HG03442 (cell line): Measurements from ENCODE around the gene HMGN2.
"Not testable (repeated sequence)": the region's sequence is repeated elsewhere in the genome, so short reads cannot be mapped to it uniquely, and the experiment has no call there.

ENCODE experiments used
- ATAC-seq: cut with Tn5 transposase; IDR thresholded peaks from one replicate; pipeline ENCODE4 v1.9.1; 2021; ENCODE audit warnings: mild to moderate bottlenecking, moderate library complexity; ENCODE audit not compliant: unreplicated experiment

HMGN2 gene

DNA sequence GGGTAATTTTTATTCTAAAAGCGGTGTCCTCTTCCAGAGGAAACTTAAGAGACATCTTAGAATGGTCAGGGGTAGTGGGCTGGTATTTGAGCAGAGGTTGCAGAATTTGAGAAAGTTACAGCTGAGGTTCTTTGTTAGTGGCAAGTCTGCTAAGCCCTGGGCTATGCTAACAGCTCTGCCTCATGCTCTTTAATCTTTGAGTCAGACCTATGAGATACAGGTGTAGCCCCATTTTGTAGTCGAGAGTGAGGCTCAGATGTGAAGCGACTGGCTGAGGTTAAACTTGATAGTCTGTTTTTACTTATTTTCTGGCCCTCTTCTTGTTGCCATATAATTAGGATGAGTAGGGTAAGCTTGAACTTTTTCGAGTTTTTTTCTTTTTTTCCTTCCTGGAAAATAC, 4.7 kb downstream of the HMGN2 start:
- ATAC-seq = no peak

DNA sequence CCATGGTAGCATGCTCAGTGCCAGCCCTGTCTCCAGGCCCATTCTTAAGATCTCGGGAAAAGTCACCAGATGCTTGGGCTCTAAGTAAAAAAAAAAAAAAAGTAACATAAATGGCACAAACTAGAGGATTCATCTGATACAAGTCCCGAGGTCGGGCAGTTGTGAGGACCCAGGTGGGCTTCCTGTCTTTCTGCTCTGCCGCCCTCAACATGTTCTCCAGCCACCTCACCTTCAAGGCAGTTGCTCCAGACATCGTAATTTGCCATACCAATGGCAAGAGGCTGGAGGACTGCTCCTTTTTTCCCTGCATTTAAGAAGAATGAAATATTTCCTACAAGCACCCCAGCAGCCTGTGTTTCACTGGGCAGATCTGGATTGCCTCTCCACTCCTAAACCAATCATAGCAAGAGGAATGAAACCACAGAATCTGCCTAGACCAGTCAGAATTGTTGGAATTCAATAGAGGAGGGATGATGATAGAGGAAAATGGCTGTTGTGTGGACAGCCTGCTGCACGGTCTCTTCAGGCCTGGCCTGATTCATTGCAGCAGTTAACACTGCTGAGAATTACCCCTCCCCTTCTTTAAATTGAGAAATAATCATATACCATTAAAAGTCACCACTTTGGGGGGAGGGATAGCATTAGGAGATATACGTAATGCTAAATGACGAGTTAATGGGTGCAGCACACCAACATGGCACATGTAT, 5.4 kb downstream of the HMGN2 start:
- ATAC-seq = no peak

GRCh38 chr1:26478159-26478558, 5.9 kb downstream of the HMGN2 start:
- ATAC-seq = no peak

GRCh38 chr1:26478988-26479387, 6.7 kb downstream of the HMGN2 start:
- no peak for ATAC-seq

GRCh38 chr1:26482921-26483320, 10.7 kb downstream of the HMGN2 start:
- ATAC-seq = no peak

DNA sequence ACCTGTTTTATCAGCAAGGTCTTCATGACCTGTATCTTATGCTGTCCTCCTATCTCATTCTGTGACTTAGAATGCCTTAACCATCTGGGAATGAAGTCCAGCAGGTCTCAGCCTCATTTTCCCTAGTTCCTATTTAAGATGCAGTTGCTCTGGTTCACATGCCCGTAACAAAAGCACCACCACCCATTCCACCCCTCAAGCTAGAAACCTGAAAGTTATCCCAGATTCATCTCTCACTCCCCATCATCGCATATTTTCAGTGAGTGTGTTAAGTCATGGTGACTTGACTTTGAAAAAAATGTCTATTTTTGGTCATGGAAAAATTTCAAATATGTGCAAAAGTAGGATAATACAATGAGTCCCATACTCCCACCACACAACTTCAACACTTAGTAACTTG, 11.7 kb downstream of the HMGN2 start:
- ATAC-seq = no peak

GRCh38 chr1:26490155-26490554, 17.9 kb downstream of the HMGN2 start:
- ATAC-seq = no peak

GRCh38 chr1:26493267-26493666, 21.0 kb downstream of the HMGN2 start:
- no peak for ATAC-seq

DNA sequence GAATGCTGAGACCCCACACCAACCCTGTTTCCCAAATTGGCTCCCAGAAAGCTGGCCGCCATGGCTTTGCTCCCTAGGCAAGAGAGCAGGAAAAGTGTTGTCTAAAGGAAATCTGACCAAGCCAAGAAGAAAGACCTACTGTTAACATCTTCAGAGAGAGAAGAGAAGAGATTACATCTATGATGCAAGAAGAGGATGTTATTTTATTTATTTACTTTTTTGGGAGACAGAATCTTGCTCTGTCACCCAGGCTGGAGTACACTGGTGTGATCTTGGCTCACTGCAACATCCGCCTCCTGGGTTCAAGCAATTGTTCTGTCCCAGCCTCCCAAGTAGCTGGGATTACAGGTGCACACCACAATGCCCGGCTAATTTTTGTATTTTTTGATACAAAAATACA, 21.7 kb downstream of the HMGN2 start:
- no peak for ATAC-seq

DNA sequence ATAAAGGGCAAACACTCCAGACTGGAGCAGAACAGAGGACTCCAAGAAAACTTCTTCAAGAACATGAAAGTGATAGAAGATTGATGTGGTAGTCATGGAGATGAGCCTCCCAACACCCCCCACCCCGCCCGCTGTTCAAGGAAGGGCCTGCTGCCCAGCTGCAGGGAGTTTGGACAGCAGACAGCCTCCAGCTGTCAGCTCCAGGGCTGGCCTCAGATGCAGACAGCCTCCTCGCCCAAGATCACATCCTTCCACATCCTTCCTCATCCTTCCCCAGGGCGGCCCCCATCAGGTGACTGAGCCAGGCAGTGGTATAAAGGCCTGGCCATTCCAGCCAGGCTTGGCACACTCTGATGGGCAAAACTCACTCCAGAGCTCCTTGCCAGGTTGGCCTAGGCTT, 24.6 kb downstream of the HMGN2 start:
- no peak for ATAC-seq

DNA sequence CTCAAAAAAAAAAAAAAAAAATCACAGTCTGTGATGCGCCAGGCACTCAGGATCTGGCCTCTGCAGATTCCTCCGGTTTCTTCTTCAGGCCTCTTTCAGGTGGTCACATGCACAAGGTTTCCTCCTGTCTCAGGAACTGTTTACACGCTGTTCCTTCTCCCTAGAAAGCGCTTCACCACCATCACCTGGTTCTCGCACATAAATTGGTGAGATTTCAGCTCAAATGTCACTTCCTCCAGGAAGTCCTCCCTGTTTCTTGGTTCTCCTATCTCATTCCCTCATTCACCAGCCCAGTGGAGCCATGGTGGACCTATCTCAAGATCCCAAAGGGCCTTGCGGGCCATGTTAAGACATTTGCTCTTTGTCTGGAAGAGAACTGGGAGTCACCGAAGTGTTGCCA, 26.7 kb downstream of the HMGN2 start:
- ATAC-seq = no peak

DNA sequence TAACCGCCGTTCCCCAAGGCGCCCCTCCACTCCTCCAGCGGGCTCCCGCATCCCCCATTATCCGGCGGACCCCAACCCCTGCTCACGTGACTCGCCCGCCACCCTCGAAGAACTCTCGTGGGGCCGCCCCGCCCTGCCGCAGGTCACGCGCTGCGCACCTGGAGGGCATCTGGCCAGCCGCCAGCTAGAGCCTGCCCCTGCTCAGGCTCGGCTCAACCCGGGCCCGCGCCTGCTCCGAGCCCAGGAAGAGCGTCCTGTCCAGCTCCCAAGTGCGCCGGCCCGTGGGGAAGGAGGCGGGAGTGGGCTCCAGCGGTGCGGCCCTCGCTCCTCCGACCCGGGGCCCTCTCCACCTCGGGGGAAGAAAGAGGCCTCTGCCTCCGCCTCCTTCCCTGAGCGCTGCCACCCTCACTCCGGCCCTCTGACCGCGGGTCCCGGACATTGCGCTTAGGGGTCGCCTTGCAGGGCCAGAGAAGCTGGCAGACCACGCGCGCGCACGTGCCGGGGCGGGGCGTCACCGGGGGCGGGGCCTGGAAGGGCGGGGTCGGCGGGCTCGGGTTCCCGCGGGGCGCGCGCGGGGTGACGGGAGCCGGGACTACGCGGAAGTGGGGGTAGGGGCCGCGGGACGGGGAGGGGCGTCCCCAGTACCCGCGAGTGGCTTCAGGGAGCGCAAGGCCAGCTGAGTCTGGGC, 28.4 kb downstream of the HMGN2 start:
- ATAC-seq = peak; percentile 62

DNA sequence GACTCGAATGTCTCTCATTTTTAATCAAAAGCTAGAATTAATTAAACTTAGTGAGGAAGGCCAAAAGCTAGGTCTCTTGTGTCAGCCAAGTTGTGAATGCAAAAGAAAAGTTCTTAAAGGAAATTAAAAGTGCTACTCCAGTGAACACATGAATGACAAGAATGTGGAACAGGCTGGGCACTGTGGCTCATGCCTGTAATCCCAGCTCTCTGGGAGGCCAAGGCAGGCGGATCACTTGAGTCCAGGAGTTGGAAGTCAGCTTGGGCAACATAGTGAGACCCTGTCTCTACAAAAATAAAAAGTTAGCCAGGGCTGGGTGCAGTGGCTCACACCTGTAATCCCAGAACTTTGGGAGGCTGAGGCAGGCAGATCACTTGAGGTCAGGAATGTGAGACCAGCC, 38.5 kb downstream of the HMGN2 start:
- ATAC-seq = not testable (repeated sequence)

DNA sequence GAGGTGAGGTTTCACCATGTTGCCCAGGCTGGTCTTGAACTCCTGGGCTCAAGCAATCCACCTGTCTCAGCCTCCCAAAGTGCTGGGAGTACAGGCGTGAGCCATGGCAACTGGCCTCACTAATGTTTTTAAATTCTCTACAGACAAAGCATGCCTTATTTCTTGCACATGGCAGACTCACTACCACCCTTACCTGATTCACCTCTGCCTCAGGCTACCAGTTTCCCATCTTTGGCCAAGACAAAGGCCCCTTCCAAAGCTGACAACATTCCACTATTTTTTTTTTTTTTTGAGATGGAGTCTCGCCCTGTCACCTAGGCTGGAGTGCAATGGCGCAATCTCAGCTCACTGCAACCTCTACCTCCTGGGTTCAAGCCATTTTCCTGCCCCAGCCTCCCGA, 43.6 kb downstream of the HMGN2 start:
- not testable (repeated sequence) for ATAC-seq

GRCh38 chr1:26516987-26517765, 44.9 kb downstream of the HMGN2 start:
- ATAC-seq = no peak

DNA sequence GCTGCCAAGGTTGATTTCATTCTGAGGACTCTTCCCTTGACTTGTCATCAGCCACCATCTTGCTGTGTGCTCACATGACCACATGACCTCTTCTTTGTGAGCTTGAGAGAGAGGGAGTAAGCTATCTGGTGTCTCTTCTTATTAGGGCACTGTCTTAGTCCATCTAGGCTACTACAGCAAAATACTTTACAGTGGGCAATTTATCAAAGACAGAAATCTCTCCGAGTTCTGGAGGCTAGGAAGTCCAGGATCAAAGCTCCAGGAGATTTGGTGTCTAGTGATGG, 45.5 kb downstream of the HMGN2 start:
- ATAC-seq = no peak

GRCh38 chr1:26518355-26518754, 46.1 kb downstream of the HMGN2 start:
- ATAC-seq = no peak

GRCh38 chr1:26520339-26520738, 48.1 kb downstream of the HMGN2 start:
- no peak for ATAC-seq

GRCh38 chr1:26521669-26522030, 49.4 kb downstream of the HMGN2 start:
- ATAC-seq = no peak

- no peak for ATAC-seq
Observed at GRCh38 chr1:26522073-26522472, 49.8 kb downstream of the HMGN2 start.

- no peak for ATAC-seq
Observed at GRCh38 chr1:26524181-26524580, 51.9 kb downstream of the HMGN2 start.
